PFSK-1 (cell line): Measurements from ENCODE around the gene CBLL1.

Experiments used
- SIN3A ChIP-seq: IDR thresholded peaks from 2 replicates; pipeline ENCODE4 v1.6.1; 2012; ENCODE audit warnings: mild to moderate bottlenecking, low read length, moderate library complexity, borderline replicate concordance; ENCODE audit not compliant: insufficient read depth
- TF ChIP-seq, protein P1 (sequence below), 2 experiments: IDR thresholded peaks; 2 replicates each; pipeline versions ENCODE4 v1.6.1 to v1.8.0; 2011 to 2012; ENCODE audit warnings: low read depth in 2 of 2, low read length in 2 of 2, control low read depth in 1 of 2, inconsistent platforms in 1 of 2, mild to moderate bottlenecking in 1 of 2, moderate library complexity in 1 of 2; ENCODE audit not compliant: insufficient read depth in 1 of 2

- no peak for TF ChIP-seq SIN3A
- TF ChIP-seq, protein P1, sequence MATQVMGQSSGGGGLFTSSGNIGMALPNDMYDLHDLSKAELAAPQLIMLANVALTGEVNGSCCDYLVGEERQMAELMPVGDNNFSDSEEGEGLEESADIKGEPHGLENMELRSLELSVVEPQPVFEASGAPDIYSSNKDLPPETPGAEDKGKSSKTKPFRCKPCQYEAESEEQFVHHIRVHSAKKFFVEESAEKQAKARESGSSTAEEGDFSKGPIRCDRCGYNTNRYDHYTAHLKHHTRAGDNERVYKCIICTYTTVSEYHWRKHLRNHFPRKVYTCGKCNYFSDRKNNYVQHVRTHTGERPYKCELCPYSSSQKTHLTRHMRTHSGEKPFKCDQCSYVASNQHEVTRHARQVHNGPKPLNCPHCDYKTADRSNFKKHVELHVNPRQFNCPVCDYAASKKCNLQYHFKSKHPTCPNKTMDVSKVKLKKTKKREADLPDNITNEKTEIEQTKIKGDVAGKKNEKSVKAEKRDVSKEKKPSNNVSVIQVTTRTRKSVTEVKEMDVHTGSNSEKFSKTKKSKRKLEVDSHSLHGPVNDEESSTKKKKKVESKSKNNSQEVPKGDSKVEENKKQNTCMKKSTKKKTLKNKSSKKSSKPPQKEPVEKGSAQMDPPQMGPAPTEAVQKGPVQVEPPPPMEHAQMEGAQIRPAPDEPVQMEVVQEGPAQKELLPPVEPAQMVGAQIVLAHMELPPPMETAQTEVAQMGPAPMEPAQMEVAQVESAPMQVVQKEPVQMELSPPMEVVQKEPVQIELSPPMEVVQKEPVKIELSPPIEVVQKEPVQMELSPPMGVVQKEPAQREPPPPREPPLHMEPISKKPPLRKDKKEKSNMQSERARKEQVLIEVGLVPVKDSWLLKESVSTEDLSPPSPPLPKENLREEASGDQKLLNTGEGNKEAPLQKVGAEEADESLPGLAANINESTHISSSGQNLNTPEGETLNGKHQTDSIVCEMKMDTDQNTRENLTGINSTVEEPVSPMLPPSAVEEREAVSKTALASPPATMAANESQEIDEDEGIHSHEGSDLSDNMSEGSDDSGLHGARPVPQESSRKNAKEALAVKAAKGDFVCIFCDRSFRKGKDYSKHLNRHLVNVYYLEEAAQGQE (IDR thresholded peaks at IDR 0.05; ENCODE audit: insufficient read depth in 1 of 2, low read depth in 2 of 2, low read length in 2 of 2): no peak
These were observed 22.7 kb upstream of the CBLL1 start for GRCh38 chr7:107721286-107721685.
